MCF 10A (cell line): ENCODE measurements around the gene ZNF70. TPM values are rescaled to one million over a fixed set of nuclear protein-coding genes. Genes with fewer than 3 reads are reported as not detected.
"Not testable (repeated sequence)": the region's sequence is repeated elsewhere in the genome, so short reads cannot be mapped to it uniquely, and the experiment has no call there.

Experiments
- BruUV-seq: library from RNA; stranded (reverse); fragments of 400-500 nt; replicated peaks from 2 replicates; lab custom pipeline; 2021; lab: Mats Ljungman, UMichigan
- CTCF ChIA-PET: fragments of 300-600 bp; sonication (Branson Sonifier 250); formaldehyde crosslinking; extraction: SDS; loops from one replicate; lab custom pipeline; 2021; ENCODE audit warnings: antibody characterized with exemption, inconsistent platforms; lab: Yijun Ruan, JAX
- POLR2A ChIA-PET: fragments of 300-600, 350-650 bp; sonication (Branson Sonifier 250); formaldehyde crosslinking; extraction: SDS; loops from one replicate; lab custom pipeline; 2020; ENCODE audit warnings: antibody characterized with exemption, inconsistent platforms; lab: Yijun Ruan, JAX
- DNase-seq: peaks from one replicate; pipeline ENCODE4 v3.0.0-alpha.2; 2018; ENCODE audit not compliant: unreplicated experiment
- H3K27ac Mint-ChIP-seq: one replicate; pipeline ENCODE4 v1.8.0; 2022; ENCODE audit warnings: mild to moderate bottlenecking, low read depth, mixed read lengths; ENCODE audit not compliant: unreplicated experiment
- H3K27me3 Mint-ChIP-seq: one replicate; pipeline ENCODE4 v1.8.0; 2022; ENCODE audit warnings: mixed read lengths; ENCODE audit not compliant: insufficient read depth, unreplicated experiment
- H3K36me3 Mint-ChIP-seq: one replicate; pipeline ENCODE4 v1.8.0; 2022; ENCODE audit warnings: mild to moderate bottlenecking, moderate library complexity, mixed read lengths; ENCODE audit not compliant: insufficient read depth, unreplicated experiment
- H3K4me1 Mint-ChIP-seq: one replicate; pipeline ENCODE4 v1.8.0; 2022; ENCODE audit warnings: mixed read lengths; ENCODE audit not compliant: insufficient read depth, unreplicated experiment
- H3K4me3 Mint-ChIP-seq: one replicate; pipeline ENCODE4 v1.8.0; 2022; ENCODE audit warnings: mild to moderate bottlenecking, moderate library complexity, mixed read lengths; ENCODE audit not compliant: unreplicated experiment
- H3K9me3 Mint-ChIP-seq: one replicate; pipeline ENCODE4 v1.8.0; 2022; ENCODE audit warnings: mixed read lengths; ENCODE audit not compliant: unreplicated experiment
- CTCF ChIP-seq: fragments of 200-600 bp; IDR thresholded peaks from one replicate; pipeline ENCODE4 v1.8.0; 2022; ENCODE audit warnings: antibody characterized with exemption, mild to moderate bottlenecking; ENCODE audit not compliant: unreplicated experiment
- intact Hi-C: fragments of 100-400 bp; cut with micrococcal nuclease; formaldehyde crosslinking; loops from 2 replicates; pipeline ENCODE4 v1.14.1; 2022
- total RNA-seq: library from RNA; stranded (reverse); gene quantifications from 2 replicates; pipeline ENCODE4 v1.2.3, GENCODE V29; 2022

ZNF70 gene
- total RNA-seq, 1 experiment from 2014 or later = 3.3 TPM

- ChIA-PET CTCF (interaction anchor here (0.6 to 1.1 kb wide), 2 partner anchors 103 to 107 kb away, joined by 3 to 4 read pairs; no protein-coding TSS in a partner anchor), POLR2A (interaction anchor here (0.6 kb wide), 1 partner anchor 483 kb away, joined by 3 read pairs; no protein-coding TSS in a partner anchor)
- peaks cover 5% of the 10 kb centered on the region for H3K36me3 Mint-ChIP-seq
- no peak overlapping the region for H3K4me3 Mint-ChIP-seq
- no TSS peak for BruUV-seq
- H3K9me3 Mint-ChIP-seq = no peaks in the 10 kb centered on the region
- no peak for TF ChIP-seq CTCF
- no peak for DNase-seq
- intact Hi-C loops = no loop called here
- no peaks in the 10 kb centered on the region for H3K4me1 Mint-ChIP-seq
- peak overlapping the region; percentile 10 for H3K27ac Mint-ChIP-seq
- no peaks in the 10 kb centered on the region for H3K27me3 Mint-ChIP-seq
Observed at GRCh38 chr22:23742505-23743264, 8.2 kb downstream of the ZNF70 start.

- ChIA-PET POLR2A (no interaction called here), CTCF (interaction anchor here (0.6 kb wide), 1 partner anchor 966 kb away, joined by 4 read pairs; no protein-coding TSS in a partner anchor)
- Mint-ChIP-seq H3K27me3 (no peaks in the 10 kb centered on the region), H3K36me3 (peaks cover 5% of the 10 kb centered on the region), H3K4me1 (no peaks in the 10 kb centered on the region), H3K27ac (no peak overlapping the region), H3K9me3 (no peaks in the 10 kb centered on the region), H3K4me3 (no peak overlapping the region)
- intact Hi-C loops = no loop called here
- no TSS peak for BruUV-seq
- TF ChIP-seq CTCF = no peak
- DNase-seq = no peak
Observed at GRCh38 chr22:23737696-23738095, 13.2 kb downstream of the ZNF70 start.

GRCh38 chr22:23728108-23728507 lies 22.8 kb downstream of the ZNF70 start:
- POLR2A ChIA-PET = interaction anchor here (1.1 kb wide), 1 partner anchor 12 kb away, joined by 4 read pairs; no protein-coding TSS in a partner anchor

GRCh38 chr22:23722724-23723123 lies 28.2 kb downstream of the ZNF70 start:
- no peak for DNase-seq
- intact Hi-C loops = no loop called here
- ChIA-PET CTCF (no interaction called here), POLR2A (interaction anchor here (0.6 to 0.7 kb wide), 2 partner anchors 191 to 519 kb away, joined by 3 to 4 read pairs; no protein-coding TSS in a partner anchor)
- no TSS peak for BruUV-seq
- no peaks in the 10 kb centered on the region for H3K4me1 Mint-ChIP-seq
- no peak overlapping the region for H3K4me3 Mint-ChIP-seq
- TF ChIP-seq CTCF = no peak
- H3K27me3 Mint-ChIP-seq = peaks cover 10% of the 10 kb centered on the region
- H3K27ac Mint-ChIP-seq = no peak overlapping the region
- no peaks in the 10 kb centered on the region for H3K9me3 Mint-ChIP-seq
- H3K36me3 Mint-ChIP-seq = no peaks in the 10 kb centered on the region

More at GRCh38 chr22:23728108-23728507, 22.8 kb downstream of the ZNF70 start:
- H3K4me1 Mint-ChIP-seq, H3K36me3 Mint-ChIP-seq, BruUV-seq, H3K27me3 Mint-ChIP-seq, CTCF ChIA-PET, H3K27ac Mint-ChIP-seq, H3K9me3 Mint-ChIP-seq, intact Hi-C loops, H3K4me3 Mint-ChIP-seq, DNase-seq: not testable (repeated sequence)
